HG03342 (cell line): Measurements from ENCODE around the gene NIPBL.

ENCODE experiments used
- ATAC-seq: cut with Tn5 transposase; IDR thresholded peaks from one replicate; pipeline ENCODE4 v1.9.1; 2021; ENCODE audit warnings: mild to moderate bottlenecking, moderate library complexity; ENCODE audit not compliant: unreplicated experiment

NIPBL gene

DNA sequence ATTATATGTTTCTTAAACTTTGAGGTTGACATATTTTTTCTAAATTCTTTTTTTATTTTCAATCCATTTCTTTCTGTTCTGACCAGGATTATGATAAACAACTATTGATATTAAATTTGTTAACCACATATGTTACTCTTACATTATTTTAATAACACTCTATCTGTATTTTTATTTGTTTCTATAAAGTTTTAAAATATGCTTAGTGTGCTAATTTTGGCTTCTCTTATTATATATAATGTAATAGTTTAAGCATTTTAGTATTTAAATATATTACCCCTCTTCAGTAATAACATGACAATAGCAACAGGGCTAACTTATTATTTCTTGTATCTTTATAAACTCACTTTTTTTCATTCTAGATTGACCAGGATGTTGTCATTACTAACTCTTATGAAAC lies 137.8 kb downstream of the NIPBL start:
- no peak for ATAC-seq

DNA sequence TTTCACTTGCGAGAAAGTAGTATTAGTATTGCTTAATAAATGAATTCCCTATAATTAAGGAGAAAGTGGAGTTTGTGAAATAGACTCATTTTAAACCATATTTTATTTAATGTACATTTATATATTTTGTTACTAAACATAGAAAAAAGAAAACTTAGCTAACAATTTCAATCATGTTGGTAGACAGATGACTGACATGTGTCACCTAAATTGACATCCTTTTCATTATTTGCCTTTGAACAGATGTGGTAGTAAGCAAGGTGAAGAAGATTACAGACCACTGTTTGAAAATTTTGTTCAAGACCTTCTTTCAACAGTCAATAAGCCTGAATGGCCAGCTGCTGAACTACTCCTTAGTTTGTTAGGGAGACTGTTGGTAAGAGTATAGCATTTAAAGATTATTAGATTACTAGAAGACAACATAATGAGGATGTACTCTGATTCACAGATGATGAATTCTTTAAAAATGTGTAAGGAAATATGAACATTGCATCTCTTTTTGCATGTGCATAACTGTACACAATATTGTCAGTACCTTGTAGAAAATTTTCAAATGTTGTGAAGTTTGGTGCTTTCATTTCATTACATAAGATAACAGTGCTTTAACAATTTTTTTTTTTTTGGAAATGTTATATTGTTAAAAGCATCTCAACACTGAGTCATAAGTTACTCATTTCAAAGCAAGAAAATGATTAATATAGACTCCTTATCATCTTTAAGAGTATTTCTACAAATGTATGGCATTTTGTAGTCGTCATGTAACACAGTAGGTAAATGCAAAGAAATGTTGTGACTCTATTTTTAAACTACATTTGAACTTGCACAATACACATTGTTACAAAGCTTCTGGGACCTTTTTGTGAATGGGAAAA lies 139.5 kb downstream of the NIPBL start:
- ATAC-seq: no peak

DNA sequence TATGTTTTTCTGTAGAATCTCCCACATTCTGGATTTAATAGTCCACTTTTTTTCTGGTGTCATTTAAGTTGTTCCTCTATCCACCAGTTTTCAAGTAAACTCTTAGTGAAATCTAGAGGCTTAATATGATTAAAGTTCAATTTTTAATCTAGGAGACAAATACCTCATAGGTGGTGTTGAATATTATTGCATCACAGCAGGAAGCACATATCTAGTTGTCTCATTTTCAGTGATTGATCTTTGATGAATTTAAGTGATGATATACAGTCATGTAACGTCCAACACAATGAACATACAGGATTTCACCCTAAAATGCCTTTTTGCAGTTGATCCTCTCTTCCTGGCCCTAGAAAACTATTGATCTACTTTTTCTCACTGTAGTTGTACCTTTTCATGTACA lies 152.3 kb downstream of the NIPBL start:
- ATAC-seq: no peak

DNA sequence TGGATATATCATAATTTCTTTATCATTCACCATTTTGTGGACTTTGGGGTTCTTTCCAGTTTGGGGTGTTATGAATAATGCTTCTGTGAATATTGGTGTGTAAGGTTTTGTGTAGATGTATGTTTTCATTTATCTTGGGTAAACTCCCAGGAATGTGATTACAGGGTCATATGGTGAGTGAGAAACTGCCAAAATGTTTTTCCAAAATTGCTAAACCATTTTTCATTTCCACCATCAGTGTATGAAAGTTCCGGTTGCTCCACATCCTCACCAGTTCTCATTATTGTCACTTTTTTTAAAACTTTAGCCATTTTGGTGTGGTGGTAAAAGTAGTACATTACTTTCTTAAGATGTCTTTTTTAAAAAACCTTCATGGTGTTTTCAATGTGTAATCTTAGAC lies 152.9 kb downstream of the NIPBL start:
- no peak for ATAC-seq

DNA sequence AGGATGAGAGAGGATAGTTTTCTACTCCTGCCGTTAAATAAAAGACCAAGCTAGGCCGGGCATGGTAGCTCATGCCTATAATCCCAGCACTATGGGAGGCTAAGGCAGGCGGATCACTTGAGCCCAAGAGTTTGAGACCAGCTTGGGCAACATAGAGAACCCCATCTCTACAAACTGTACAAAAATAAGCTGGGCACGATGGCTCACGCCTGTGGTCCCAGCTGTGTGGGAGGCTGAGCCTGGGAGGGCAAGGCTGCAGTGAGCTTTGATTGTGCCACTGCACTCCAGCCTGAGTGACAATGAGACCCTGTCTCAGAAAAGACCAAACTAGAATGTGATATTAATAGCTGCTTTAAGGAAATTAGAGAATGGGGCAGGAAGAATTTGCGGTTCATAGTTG lies 158.4 kb downstream of the NIPBL start:
- no peak for ATAC-seq

DNA sequence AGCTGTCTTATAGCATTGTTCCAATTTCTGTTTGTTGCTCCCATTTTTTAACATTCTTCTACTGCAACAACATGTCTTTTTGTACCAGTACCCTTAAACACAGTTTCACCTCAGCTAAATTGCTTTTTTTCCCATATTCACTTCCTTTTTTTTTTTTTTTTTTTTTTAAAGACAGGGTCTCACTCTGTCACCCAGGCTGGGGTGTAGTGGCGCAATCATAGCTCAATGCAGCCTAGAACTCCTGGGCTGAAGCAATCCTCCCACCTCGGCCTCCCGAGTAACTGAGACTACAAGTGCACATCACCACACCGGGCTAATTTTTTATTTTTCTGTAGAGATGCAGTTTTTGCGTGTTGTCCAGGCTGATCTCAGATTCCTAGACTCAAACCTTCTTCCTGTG lies 161.3 kb downstream of the NIPBL start:
- no peak for ATAC-seq

DNA sequence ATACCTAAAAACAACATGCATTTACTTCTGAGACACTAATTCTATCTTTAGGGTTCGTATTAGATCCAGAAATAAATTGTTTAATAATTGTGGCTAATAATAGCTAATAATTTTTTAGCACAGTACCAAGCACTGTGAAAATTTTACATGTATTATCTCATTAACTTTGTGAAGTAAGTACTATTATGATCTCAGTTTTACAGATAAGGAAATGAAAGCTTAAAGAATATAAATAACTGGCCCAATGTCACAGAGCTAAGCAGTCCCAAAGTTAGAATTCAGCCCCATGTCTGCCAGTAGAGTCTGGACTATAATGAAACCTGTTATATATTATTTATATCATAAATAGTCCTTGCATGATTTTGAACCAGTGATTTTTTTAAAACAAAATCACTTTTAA lies 163.3 kb downstream of the NIPBL start:
- ATAC-seq: no peak

DNA sequence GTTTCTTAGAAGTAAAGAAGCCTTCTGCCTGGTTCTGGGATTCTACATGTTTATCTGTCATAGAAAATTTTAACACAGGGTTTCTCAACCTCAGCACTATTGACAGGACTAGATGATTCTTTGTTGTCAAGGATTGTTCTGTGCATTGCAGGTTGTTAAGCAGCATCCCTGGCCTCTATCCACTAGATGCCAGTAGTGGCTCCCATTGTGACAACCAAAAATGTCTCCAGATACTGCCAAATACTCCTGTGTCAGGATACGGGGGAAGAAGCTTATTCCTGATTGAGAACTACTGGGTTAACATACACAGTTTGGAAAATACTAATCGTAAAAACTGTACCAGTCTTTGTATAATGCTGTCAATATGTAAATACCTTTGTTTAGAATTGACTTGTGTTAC lies 167.1 kb downstream of the NIPBL start:
- ATAC-seq: no peak

DNA sequence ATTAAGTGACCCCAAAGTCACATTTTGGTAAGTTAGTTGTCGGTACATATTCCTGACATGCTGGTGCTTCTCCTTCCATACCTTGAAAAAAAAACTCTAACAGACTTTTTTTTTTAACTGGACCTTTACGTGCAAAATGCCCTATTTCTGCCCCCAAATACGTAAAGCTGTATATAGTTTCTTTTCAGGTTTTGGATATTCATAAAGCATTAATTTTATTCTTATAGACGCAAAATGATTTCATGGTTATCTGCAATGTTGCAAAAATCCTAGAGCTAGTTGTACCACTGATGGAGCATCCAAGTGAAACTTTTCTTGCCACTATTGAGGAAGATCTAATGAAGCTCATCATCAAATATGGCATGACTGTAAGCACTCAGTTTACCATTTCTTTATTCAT lies 167.6 kb downstream of the NIPBL start:
- ATAC-seq: no peak

DNA sequence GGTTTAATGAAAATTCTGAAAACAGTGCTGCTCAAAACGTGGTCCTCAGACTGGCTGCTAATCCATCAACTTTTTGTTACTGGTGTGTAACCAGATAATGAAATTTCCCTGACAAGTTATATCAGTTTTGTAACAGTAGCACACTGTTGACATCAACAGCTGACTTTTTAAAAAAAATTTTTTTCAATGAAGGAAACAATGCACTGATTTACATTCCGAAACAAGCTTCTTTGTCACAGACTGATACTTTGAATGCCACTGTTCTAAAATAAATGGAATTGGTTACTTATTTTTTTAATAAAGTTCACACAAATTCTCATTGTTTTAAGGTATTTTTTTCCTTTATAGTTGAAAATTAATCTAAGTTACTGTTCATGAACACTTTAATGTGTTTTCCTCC lies 169.1 kb downstream of the NIPBL start:
- no peak for ATAC-seq

DNA sequence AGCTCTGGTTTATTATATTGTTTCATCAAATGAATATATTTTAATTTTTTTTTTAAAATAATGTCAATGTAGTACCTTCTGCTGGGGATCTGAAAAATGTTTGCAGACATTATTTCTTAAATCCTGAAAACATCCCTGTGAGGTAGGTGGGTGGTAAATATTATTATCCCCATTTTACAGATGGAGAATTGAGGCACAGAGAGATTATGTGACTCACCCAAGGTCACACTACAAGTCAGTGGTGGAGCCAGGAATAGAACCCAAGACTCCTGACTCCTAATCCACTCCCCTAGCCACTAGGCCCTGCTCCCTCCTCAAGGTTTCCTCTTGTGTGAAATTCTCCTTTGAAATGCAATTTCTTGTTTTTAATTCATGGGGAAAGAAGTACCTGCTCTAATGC lies 171.4 kb downstream of the NIPBL start:
- no peak for ATAC-seq

DNA sequence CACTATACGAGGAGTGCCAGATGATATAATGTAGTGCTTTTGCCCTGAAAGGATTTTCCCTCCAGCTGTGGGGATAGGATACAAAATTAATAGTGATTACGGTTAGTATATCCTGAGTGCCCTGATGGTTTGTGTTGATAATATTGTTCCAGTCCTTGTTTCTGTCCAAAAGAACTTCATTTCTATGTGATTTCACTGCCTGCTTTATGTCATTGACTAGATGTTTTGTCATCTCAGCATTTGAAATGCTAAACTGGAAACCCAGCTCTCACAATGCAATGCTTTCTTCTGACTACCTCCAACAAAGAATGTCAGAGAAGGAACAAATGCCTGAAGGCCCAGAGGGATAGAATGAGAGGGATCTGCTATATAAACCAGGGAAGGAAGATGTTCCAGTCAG lies 177.8 kb downstream of the NIPBL start:
- ATAC-seq: no peak

DNA sequence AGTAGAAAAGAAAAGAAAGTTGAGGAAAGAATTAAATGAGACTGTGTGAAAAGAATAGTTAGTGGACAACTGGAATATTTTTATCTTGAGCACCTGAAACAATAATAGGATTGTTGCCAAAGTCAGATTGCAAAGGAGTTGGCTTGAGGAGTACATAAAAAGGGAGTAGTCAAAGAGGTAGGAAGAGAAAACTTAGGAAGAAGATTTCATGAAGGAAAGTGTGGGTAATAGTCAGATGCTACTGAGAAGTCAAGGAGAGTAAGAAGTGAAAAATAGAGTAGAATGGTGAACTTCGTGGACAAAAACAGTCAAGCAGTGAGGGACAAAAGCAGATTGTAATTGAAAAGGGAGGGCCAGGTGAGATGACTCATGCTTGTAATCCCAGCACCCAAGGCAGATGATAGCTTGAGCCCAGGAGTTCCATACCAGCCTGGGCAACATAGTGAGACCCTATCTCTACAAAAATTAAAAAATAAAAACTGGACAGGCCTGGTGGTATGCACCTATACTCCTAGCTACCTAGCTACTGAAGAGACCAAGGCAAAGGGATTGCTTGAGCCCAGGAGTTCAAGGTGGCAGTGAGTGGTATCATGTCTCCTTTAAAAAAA lies 178.9 kb downstream of the NIPBL start:
- no peak for ATAC-seq

DNA sequence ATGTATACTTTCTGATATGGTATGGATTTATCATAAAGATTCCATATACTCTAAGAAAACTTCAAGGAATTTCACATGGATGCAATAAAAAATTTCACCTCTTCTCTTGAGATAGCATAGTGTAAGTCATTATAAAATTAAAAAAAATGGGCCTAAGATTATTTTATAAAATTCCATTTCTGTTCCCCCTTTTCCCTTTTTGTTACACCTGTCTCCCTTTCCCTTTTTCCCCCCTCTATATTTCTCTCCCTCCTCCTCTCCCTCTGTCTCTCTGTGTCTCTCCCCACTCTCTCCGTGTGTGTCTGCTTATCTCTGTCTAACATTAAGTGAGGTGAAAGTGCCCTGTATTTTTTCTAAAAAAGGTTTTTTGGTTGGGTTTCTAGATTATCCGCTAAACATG lies 180.2 kb downstream of the NIPBL start:
- ATAC-seq: no peak

DNA sequence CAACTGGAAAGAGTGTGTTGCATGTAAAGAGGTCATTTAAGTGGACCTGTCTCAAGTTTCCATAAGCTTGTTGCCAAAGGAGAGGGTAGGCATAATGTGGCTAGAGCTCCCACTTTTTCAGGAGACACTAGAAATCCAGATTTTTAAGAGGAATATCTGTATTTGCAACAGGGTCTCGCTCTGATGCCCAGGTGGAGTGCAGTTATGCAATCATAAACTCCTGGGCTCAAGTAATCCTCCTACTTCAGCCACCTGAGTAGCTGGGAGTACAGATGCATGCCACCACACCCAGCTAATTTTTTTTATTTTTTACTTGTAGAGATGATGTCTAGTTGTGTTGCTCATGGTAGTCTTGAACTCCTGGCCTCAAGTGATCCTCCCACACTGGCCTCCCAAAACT lies 183.5 kb downstream of the NIPBL start:
- no peak for ATAC-seq

DNA sequence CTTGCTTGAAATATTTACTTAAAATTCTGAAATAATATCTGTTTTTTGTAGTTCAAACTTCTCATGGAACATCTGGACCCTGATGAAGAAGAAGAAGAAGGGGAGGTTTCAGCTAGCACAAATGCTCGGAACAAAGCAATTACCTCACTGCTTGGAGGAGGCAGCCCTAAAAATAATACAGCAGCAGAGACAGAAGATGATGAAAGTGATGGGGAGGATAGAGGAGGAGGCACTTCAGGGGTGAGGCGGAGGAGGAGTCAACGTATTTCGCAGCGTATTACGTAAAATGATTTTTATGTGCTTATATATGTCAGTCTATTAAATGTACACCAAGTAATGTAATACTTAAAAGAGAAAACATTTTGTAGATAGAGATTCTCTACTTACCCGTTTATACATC lies 187.2 kb downstream of the NIPBL start:
- ATAC-seq: no peak

DNA sequence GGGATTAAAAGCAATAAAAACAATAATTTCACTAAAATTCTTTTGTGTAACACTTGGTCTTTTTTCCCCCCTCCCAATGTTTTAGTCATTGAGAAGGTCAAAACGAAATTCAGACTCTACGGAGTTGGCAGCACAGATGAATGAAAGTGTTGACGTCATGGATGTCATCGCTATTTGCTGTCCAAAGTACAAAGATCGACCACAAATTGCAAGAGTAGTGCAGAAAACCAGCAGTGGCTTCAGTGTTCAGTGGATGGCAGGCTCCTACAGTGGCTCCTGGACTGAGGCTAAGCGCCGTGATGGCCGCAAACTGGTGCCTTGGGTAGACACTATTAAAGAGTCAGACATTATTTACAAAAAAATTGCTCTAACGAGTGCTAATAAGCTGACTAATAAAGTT lies 187.9 kb downstream of the NIPBL start:
- no peak for ATAC-seq

DNA sequence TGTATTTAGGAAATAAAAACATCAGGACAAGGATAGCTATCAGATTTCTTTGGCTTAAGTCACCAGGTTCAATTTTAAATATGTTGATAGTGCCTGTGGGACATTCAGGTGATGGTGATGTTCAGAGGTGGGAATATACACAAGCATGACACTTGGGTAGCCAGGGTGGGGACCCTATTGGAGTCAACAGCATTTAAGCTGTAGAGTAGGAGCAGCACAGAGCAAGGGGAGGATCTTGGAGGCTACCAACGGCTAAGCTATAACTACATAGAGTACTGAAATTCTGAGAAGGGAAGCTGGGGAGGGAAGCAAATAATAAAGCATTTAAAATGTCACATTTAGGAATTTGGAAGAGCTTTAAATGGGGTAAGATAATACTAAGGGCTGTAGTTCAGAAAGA lies 194.9 kb downstream of the NIPBL start:
- ATAC-seq: no peak

DNA sequence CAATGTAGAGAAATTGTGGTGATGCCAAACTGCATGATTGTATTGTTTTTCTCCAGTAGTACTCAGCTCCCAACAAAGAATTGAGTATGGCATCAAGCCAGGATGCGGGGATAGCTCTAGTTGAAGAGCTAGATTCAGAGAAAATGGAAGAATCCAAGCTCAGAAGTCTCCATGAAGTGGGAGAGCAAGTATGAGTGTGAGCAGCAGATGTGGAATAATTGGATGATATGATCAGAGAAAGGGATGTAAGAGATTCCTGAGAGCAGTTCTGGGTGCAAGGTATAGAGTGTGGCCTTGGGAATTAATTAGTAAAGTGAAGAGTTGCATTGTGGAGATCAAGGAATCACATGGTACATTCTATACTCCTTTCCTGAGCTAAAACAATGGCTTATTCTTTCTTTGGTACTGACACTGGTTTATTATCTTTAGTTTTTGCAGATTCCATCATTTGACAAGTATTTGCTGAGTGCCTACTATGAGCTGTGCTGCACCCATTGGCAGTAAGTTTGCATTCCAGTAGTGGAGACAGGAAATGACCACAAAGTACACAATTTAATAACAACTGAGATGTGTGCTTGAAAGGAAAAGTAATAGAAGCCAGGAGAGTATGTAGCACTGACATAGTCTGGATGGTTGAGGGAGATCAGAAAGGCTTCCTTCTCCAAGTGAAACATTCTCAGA lies 195.5 kb downstream of the NIPBL start:
- ATAC-seq: no peak

DNA sequence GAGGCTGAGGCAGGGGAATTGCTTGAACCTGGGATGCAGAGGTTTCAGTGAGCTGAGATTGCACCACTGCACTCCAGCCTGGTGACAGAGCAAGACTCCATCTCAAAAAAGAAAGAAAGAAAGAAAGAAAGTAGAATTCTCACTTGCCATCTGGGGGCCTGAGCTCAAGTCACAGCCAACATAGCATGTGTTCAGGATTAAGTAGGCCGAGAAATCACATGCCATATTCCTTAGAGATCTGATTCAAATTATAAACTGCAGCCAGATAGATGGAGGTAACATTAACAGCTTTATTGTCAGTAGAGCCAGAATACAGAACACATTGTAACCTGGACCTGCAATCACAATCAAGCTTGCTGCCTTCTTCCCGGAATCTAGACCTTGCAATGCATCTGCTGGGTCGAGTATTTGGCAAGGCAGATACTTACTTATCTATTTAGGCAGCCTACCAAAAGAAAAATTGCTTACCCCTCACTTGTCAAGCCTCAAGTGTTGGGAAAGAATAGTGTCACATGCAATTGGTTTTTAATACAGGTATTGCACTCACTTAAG lies 198.9 kb downstream of the NIPBL start:
- no peak for ATAC-seq

DNA sequence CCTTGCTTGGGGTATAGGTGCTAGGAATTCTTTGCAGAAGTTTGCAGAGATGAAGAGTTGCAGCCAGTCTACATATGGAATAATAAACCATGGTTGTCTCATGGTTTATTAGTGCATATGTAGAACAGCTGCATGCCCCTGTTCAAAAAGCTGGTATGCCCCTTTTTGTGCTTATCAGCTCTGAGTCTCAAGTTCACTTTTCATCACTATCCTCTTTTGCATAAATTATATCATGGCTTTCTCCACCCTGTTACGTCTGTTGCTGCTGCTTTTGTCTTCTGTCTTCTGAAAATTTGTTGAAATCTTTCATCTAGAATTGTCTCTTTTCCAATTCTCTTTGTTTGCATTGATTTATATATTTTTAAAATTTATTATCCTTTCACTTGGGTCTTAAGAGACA lies 200.6 kb downstream of the NIPBL start:
- no peak for ATAC-seq

DNA sequence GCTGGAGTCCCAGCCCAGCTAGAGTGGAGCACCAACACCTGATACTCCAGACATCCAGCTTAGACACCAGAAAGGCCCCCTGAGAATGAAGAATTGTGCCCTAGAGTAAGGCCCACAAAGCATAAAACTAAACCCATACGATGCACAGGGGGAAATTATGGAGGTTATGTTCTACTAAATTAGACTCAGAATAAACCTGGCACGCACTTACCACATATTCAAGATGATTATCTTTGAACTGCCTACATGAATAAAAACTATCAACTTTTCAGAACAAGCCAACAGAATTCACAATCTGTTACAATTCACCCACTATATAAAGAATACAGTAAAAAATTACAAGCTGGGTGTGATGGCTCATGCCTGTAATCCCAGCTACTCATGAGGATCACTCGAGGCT lies 204.1 kb downstream of the NIPBL start:
- ATAC-seq: no peak
